HG03097 (cell line): ENCODE measurements around the gene C17orf58.
"Not testable (repeated sequence)": the region's sequence is repeated elsewhere in the genome, so short reads cannot be mapped to it uniquely, and the experiment has no call there.

Source experiments
- ATAC-seq: cut with Tn5 transposase; IDR thresholded peaks from one replicate; pipeline ENCODE4 v1.9.1; 2021; ENCODE audit not compliant: unreplicated experiment, low FRiP score

Gene C17orf58

DNA sequence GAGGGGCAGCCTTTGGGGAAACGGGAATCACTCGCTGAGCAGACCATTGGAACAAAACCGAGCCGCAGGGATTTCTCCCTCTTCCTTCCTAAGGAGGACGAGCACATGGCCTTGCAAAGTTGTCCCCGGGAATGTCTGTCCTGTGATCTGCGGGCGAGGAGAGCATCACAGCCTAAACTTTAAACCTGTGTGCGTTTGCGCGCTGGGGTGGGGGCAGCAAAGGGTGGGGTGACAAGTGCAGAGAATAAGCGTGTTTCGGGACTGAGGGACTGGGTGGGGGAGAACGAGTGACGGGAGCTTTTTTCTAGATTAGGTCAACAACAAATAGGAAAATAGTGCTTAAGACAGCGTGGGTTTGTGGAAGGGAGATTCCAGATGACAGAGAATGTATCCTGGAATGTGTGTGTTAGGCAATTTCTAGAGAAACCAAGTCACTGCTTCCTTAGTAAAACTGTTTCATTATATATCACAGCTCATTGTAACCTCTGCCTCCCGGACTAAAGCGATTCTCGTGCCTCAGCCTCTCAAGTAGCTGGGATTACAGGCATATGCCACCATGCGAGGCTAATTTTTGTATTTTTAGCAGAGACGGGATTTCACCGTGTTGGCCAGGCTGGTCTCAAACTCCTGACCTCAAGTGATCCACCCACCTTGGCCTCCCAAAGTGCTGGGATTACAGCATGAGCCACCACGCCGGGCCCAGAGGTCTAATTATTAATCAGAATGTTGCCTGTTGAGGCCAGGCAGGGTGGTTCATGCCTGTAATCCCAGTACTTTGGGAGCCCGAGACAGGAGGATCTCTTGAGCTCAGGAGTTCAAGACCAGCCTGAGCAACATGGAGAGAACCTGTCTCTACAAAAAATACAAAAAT lies at the start of gene C17orf58:
TSS of gene C17orf58 (minus strand) at position 169 of the 871 bp plus-strand sequence. CDS start 271 bp downstream, outside the sequence.
- not testable (repeated sequence) for ATAC-seq

DNA sequence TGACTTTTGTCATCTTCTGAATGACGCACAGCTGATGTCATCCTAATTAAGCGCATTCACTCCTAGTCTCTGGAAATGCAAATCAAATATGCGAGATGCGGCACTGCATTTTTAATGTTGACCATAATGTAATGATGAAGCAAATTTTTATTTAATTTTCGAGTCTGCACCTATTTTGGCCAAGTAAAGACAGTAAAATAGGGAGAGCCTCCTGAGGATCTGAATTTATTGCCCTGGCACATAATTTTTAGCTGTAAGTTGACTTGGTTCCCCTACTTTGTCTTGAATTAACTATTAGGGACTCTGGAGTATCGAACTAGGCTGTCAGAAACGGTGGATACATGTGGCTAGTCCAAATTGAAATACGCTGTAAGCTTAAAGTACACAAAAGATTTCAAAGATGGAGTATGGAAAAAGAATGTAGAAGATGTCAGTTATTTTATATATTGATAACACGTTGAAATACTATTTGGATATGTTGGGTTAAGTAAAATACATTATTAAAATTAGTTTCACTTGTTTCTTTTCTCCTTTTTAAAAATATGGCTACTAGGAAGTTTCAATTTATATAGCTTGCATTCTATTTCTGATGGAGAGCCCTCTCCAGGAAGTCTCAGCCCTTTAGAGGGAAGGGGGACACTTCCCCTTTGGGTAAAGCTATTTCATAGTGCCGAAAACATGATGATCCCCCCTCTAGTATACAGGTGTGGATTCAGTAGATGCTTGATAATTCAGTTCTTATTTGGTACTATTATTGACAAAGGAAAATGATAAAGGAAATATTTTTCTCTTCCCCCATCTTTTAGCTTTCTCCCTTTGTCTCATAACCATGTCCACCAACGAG lies 40.3 kb upstream of the C17orf58 start:
- ATAC-seq, result no peak

- peak; percentile 91 for ATAC-seq
These were observed 39.4 kb upstream of the C17orf58 start, which contains the start of gene KPNA2 for GRCh38 chr17:68035523-68036303. Gene KPNA2, plus strand, starts transcription at chr17:68035735. Its CDS starts 1,398 bp downstream, at chr17:68037133.

- peak; percentile 84 for ATAC-seq
These were observed 38.9 kb upstream of the C17orf58 start for GRCh38 chr17:68035131-68035522.

DNA sequence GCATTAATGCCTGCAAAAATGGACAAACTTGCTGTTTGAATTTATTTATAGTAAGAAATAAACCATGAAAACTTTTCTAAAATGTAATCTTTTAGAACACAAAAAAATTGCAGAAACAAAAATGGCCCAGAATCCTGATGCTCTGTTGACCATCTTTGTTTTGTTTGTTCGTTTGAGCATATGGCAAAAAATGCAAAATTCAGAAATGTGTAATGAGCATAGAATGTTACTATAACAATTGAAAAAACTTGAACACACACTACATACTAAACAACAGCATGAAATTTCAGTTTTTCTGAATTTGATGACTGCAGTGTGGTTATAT lies 38.1 kb upstream of the C17orf58 start:
- ATAC-seq, result no peak

- ATAC-seq, result no peak
These were observed 37.6 kb upstream of the C17orf58 start for GRCh38 chr17:68033636-68034451.

DNA sequence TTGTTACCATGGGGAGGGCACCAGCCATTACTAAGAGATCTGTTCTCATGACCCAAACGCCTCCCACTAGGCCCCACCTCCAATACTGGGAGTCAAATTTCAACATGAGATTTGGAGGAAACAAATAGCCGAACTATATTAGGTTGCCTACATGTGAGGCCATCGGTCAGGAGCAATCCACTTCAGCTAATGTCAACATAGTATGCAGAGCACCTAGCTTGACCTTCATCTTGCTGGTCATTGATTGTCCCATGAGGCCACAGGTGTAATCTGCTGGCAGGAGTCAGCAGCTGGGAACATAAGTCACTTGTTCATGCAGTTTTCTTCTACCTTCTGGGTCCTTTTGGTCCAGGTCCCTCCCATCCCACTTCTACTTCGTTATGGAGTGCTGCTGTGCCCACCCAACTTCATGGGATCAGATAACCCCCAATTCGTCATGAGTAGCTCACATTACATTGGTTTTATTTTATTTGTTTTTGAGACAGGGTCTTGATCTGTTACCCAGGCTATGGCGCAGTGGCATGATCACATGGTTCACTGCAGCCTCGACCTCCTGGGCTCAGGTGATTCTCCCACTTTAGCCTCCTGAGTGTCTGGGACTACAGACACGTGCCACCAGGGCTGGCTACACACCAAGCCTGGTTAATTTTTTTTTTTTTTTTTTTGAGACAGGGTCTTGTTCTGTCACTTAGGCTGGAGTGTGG lies 33.4 kb upstream of the C17orf58 start:
- ATAC-seq, result no peak

- ATAC-seq, result not testable (repeated sequence)
These were observed 26.3 kb upstream of the C17orf58 start for GRCh38 chr17:68022547-68022946.

GRCh38 chr17:68021963-68022362 lies 25.7 kb upstream of the C17orf58 start:
- no peak for ATAC-seq

GRCh38 chr17:68020791-68021190 lies 24.5 kb upstream of the C17orf58 start:
- not testable (repeated sequence) for ATAC-seq

DNA sequence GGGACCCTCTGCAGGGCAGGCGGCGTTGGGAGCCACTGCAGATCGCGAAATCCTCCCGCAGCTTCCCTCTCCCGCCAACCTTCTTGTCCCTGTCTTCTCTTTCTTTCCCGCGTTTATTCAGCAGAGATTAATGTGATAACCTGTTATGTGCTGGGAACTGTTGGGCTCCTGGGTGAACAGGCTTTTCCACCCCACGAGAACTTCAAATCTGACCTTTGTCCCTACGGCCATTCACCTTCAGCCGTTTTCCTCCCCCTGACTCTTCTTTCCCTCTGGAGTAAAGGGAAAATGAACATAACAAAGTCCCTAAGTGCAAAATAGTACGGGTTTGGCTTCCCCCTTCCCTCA lies 24.1 kb upstream of the C17orf58 start:
- ATAC-seq, result no peak

DNA sequence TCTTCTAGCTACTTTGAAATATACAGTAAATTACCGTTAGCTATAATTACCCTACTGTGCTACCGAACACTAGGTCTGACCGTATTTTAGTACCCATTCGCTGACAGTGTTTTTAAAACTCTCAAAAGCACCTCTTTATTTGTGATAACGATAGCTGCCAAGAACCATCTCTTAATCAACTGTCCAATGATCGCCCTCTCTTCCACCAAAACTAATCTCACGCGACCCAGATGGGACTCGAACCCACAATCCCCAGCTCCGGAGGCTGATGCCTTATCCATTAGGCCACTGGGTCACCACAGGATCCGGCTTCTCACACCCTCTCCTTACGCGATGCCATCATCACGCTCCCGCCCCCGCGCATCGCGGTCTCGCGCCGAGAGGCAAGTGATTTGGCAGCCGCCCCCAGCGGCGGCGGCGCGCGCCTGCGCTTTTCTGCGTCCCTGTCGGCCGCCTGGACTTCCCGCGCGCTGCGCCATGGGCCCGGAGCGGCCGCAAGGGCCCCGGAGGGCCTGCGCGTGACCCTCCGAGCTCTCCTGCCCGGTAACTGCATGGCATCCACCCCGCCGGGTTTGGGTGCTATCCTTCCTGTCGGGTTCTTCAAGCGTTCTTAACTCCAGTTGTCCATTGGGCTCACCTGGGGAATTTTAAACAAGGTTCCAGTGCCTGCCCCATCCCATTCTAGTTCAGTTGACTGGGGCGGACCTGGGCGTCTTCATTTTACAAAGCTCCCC lies 23.6 kb upstream of the C17orf58 start:
- peak; percentile 85 for ATAC-seq

GRCh38 chr17:68019336-68019674 lies 23.0 kb upstream of the C17orf58 start:
- no peak for ATAC-seq

DNA sequence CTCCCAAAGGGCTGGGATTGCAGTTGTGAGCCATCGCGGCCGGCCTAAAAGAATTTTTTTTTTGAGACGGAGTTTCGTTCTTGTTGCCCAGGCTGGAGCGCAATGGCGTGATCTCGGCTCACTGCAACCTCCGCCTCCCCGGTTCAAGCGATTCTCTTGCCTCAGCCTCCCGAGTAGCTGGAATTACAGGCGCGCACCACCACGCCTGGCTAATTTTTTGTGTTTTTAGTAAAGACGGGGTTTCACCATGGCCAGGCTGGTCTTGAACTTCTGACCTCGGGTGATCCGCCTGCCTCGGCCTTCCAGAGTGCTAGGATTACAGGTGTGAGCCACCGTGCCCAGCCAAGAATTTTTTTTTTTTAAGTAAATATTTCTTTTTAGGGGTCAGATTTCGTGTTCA lies 22.2 kb upstream of the C17orf58 start:
- not testable (repeated sequence) for ATAC-seq

GRCh38 chr17:68016838-68017237 lies 20.6 kb upstream of the C17orf58 start:
- ATAC-seq, result no peak

- no peak for ATAC-seq
These were observed 18.9 kb upstream of the C17orf58 start for GRCh38 chr17:68015081-68015723.

- ATAC-seq, result no peak
These were observed 17.1 kb upstream of the C17orf58 start for GRCh38 chr17:68013385-68013784.

- ATAC-seq, result no peak
These were observed 15.0 kb upstream of the C17orf58 start for GRCh38 chr17:68011199-68011665.
